Smooth muscle cell (in vitro differentiated cells): ENCODE data around the gene DNAH10. TPM values are rescaled to one million over a fixed set of nuclear protein-coding genes. Genes with fewer than 3 reads are reported as not detected.

Source experiments
- DNase-seq: peaks from one replicate; lab custom pipeline; 2025; ENCODE audit not compliant: unreplicated experiment; lab: John Stamatoyannopoulos, UW
- H2AFZ ChIP-seq: fragments of 200-600 bp; sonication (generic); 2 replicates; pipeline ENCODE4 v1.6.0; 2016; ENCODE audit warnings: antibody characterized with exemption, low read depth, mild to moderate bottlenecking
- H3F3A ChIP-seq: fragments of 200-600 bp; sonication (generic); 2 replicates; pipeline ENCODE4 v1.6.0; 2017; ENCODE audit warnings: antibody characterized with exemption, low read depth
- H3K27ac ChIP-seq: fragments of 200-600 bp; sonication (generic); 2 replicates; pipeline ENCODE4 v1.5.1; 2016; ENCODE audit warnings: low read depth, mild to moderate bottlenecking
- H3K27me3 ChIP-seq: fragments of 200-600 bp; sonication (generic); 2 replicates; pipeline ENCODE4 v1.6.1; 2016; ENCODE audit warnings: low read depth, mild to moderate bottlenecking
- H3K36me3 ChIP-seq: fragments of 200-600 bp; sonication (generic); 2 replicates; pipeline ENCODE4 v1.5.1; 2016; ENCODE audit warnings: low read depth
- H3K4me1 ChIP-seq: fragments of 200-600 bp; sonication (generic); 2 replicates; pipeline ENCODE4 v1.5.1; 2016; ENCODE audit warnings: low read depth
- H3K4me2 ChIP-seq: fragments of 200-600 bp; sonication (generic); 2 replicates; pipeline ENCODE4 v1.6.0; 2016; ENCODE audit warnings: mild to moderate bottlenecking
- H3K4me3 ChIP-seq: fragments of 200-600 bp; sonication (generic); 2 replicates; pipeline ENCODE4 v1.5.1; 2016; ENCODE audit warnings: mild to moderate bottlenecking
- H3K79me2 ChIP-seq: fragments of 200-600 bp; sonication (generic); 2 replicates; pipeline ENCODE4 v1.6.0; 2016; ENCODE audit warnings: low read depth, mild to moderate bottlenecking
- H3K9ac ChIP-seq: fragments of 200-600 bp; sonication (generic); 2 replicates; pipeline ENCODE4 v1.6.0; 2016; ENCODE audit warnings: low read depth
- H3K9me3 ChIP-seq: fragments of 200-600 bp; sonication (generic); replicated peaks from 2 replicates; pipeline ENCODE4 v1.5.1; 2016; ENCODE audit warnings: low read depth
- H4K20me1 ChIP-seq: fragments of 200-600 bp; sonication (generic); 2 replicates; pipeline ENCODE4 v1.6.0; 2016; ENCODE audit warnings: low read depth
- WGBS: methylation state at CpG from one replicate; pipeline ENCODE4 v1.1.7; 2016; ENCODE audit warnings: low lambda C conversion rate; 5-methylcytosine and 5-hydroxymethylcytosine counted together
- polyA plus RNA-seq: library from polyadenylated mRNA; unstranded; fragments of >200 nt; fragmentation: Nextera tagmentation; extraction: Ambion mirVana; gene quantifications from 2 replicates; pipeline ENCODE4 v1.2.1, GENCODE V29; 2016
- total RNA-seq: library from RNA; depleted of rRNA; stranded (reverse); fragments of >200 nt; gene quantifications from 2 replicates; pipeline ENCODE4 v1.2.3, GENCODE V29; 2014
- TF ChIP-seq, protein P1 (sequence below): fragments of 200-600 bp; sonication (generic); IDR thresholded peaks from 2 replicates; pipeline ENCODE4 v1.5.1; 2017; ENCODE audit warnings: borderline replicate concordance, mild to moderate bottlenecking, antibody characterized with exemption; ENCODE audit not compliant: insufficient read depth, poor library complexity, severe bottlenecking

Gene DNAH10
- total and polyA plus RNA-seq, 2 experiments from 2014 or later = 1.5 to 2.2 TPM

DNA sequence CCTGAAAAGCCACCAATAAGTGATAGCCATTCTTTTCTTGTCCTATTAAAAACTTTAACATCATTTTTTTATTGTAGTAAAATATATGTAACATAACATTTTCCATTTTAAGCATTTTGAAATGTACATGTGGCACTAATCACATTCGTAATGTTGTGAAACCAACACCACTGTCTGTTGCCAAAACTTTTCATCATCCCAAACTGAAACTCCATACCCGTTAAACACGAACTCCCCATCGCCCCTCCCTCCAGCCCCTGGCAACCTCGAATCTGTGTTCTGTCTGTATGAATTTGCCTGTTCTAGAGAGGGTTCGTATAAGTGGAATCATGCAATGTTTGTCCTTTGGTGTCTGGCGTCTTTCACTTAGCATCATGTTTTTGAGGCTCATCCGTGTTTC is 134.7 kb downstream of the DNAH10 start:
- Histone ChIP-seq H3K27ac (no peak overlapping the region), H3K9ac (no peak overlapping the region)

GRCh38 chr12:123897221-123897620 is 135.1 kb downstream of the DNAH10 start:
- Histone ChIP-seq H3K9ac (no peak overlapping the region), H3K4me2 (no peak overlapping the region), H3K36me3 (no peaks in the 10 kb centered on the region), H4K20me1 (no peaks in the 10 kb centered on the region), H3K27ac (no peak overlapping the region), H3F3A (no peaks in the 10 kb centered on the region), H2AFZ (no peak overlapping the region), H3K79me2 (no peaks in the 10 kb centered on the region), H3K4me1 (no peaks in the 10 kb centered on the region), H3K9me3 (no peaks in the 10 kb centered on the region), H3K27me3 (no peaks in the 10 kb centered on the region), H3K4me3 (no peak overlapping the region)
- no peak for DNase-seq
- WGBS = 55% methylated on average over 5 of the region's 5 CpGs
- TF ChIP-seq, protein P1, sequence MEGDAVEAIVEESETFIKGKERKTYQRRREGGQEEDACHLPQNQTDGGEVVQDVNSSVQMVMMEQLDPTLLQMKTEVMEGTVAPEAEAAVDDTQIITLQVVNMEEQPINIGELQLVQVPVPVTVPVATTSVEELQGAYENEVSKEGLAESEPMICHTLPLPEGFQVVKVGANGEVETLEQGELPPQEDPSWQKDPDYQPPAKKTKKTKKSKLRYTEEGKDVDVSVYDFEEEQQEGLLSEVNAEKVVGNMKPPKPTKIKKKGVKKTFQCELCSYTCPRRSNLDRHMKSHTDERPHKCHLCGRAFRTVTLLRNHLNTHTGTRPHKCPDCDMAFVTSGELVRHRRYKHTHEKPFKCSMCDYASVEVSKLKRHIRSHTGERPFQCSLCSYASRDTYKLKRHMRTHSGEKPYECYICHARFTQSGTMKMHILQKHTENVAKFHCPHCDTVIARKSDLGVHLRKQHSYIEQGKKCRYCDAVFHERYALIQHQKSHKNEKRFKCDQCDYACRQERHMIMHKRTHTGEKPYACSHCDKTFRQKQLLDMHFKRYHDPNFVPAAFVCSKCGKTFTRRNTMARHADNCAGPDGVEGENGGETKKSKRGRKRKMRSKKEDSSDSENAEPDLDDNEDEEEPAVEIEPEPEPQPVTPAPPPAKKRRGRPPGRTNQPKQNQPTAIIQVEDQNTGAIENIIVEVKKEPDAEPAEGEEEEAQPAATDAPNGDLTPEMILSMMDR = no peak

More for the DNA sequence above, 134.7 kb downstream of the DNAH10 start:
- Histone ChIP-seq H2AFZ (no peak overlapping the region), H3K4me3 (no peak overlapping the region), H3K4me2 (no peak overlapping the region), H4K20me1 (no peaks in the 10 kb centered on the region), H3K36me3 (no peaks in the 10 kb centered on the region), H3K27me3 (no peaks in the 10 kb centered on the region), H3K9me3 (no peaks in the 10 kb centered on the region), H3F3A (no peaks in the 10 kb centered on the region), H3K4me1 (no peaks in the 10 kb centered on the region), H3K79me2 (no peaks in the 10 kb centered on the region)
- TF ChIP-seq, protein P1 = no peak
- WGBS = 72% methylated on average over 8 of the region's 8 CpGs
- no peak for DNase-seq

- Histone ChIP-seq H3F3A (no peaks in the 10 kb centered on the region), H3K36me3 (no peaks in the 10 kb centered on the region), H3K9ac (no peak overlapping the region), H2AFZ (no peak overlapping the region), H3K27ac (no peak overlapping the region), H4K20me1 (no peaks in the 10 kb centered on the region), H3K9me3 (no peaks in the 10 kb centered on the region), H3K4me2 (no peak overlapping the region), H3K27me3 (no peaks in the 10 kb centered on the region), H3K4me1 (no peaks in the 10 kb centered on the region), H3K4me3 (no peak overlapping the region), H3K79me2 (no peaks in the 10 kb centered on the region)
- DNase-seq = no peak
- TF ChIP-seq, protein P1 = no peak
- 83% methylated on average over 18 of the region's 18 CpGs for WGBS
Measured at GRCh38 chr12:123898673-123899072, 136.6 kb downstream of the DNAH10 start.

GRCh38 chr12:123899368-123899767 is 137.3 kb downstream of the DNAH10 start:
- H3F3A ChIP-seq = no peaks in the 10 kb centered on the region
- H2AFZ ChIP-seq = no peak overlapping the region
- H3K4me2 ChIP-seq = no peak overlapping the region
- TF ChIP-seq, protein P1 = no peak
- no peaks in the 10 kb centered on the region for H3K27me3 ChIP-seq
- no peak overlapping the region for H3K4me3 ChIP-seq
- no peaks in the 10 kb centered on the region for H3K79me2 ChIP-seq
- H4K20me1 ChIP-seq = no peaks in the 10 kb centered on the region
- 90% methylated on average over 9 of the region's 9 CpGs for WGBS
- H3K9ac ChIP-seq = no peak overlapping the region
- no peak overlapping the region for H3K27ac ChIP-seq
- no peak for DNase-seq
- no peaks in the 10 kb centered on the region for H3K4me1 ChIP-seq
- H3K36me3 ChIP-seq = no peaks in the 10 kb centered on the region
- no peaks in the 10 kb centered on the region for H3K9me3 ChIP-seq
